Ishikawa (cell line): ENCODE results near the gene OSTF1.

Experiments
- CREB1 ChIP-seq: IDR thresholded peaks from 2 replicates; pipeline ENCODE4 v1.6.1; 2012; ENCODE audit warnings: low read depth
- EP300 ChIP-seq: IDR thresholded peaks from 2 replicates; pipeline ENCODE4 v1.6.1; 2012; ENCODE audit warnings: borderline replicate concordance
- FOXM1 ChIP-seq: IDR thresholded peaks from 2 replicates; pipeline ENCODE4 v1.6.1; 2012; ENCODE audit warnings: low read depth, borderline replicate concordance
- NFIC ChIP-seq: IDR thresholded peaks from 2 replicates; pipeline ENCODE4 v1.6.1; 2012
- TAF1 ChIP-seq: IDR thresholded peaks from 2 replicates; pipeline ENCODE4 v1.6.1; 2012; ENCODE audit warnings: low read depth, mild to moderate bottlenecking
- TCF12 ChIP-seq: IDR thresholded peaks from 2 replicates; pipeline ENCODE4 v1.6.1; 2012; ENCODE audit warnings: low read depth
- TEAD4 ChIP-seq: IDR thresholded peaks from 2 replicates; pipeline ENCODE4 v1.6.1; 2012
- YY1 ChIP-seq: IDR thresholded peaks from 2 replicates; pipeline ENCODE4 v1.6.1; 2012; ENCODE audit warnings: low read depth
- TF ChIP-seq, protein P1 (sequence below): IDR thresholded peaks from 2 replicates; pipeline ENCODE4 v1.6.1; 2012

DNA sequence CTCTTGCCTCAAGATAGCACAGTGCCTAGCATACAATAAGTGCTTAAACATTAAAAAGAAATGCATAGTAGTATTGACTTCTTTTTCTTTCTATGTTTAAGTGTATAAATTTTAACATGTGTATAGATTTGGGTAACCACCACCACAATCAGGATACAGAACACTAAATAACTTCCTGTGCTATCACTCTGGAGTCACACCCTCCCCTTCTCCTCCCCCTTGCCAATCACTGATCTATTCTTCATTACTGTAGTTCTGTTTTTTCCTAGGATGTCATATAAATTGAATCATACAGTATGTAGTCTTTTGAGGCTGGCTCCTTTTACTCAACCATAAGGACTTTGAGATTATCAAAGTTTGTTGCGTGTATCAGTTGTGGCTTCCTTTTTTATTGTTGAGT lies 68.5 kb downstream of the OSTF1 start:
- no peak for TF ChIP-seq EP300
- no peak for TF ChIP-seq NFIC
- no peak for TF ChIP-seq TCF12
- TF ChIP-seq CREB1: no peak
- TF ChIP-seq YY1: no peak
- TF ChIP-seq, protein P1, sequence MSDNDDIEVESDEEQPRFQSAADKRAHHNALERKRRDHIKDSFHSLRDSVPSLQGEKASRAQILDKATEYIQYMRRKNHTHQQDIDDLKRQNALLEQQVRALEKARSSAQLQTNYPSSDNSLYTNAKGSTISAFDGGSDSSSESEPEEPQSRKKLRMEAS: no peak
- TF ChIP-seq TAF1: no peak
- TF ChIP-seq TEAD4: no peak
- no peak for TF ChIP-seq FOXM1
